Ovary (tissue), 9 donors: ENCODE data around the gene FYN. TPM values are rescaled to one million over a fixed set of nuclear protein-coding genes. Genes with fewer than 3 reads are reported as not detected.
"Not testable (repeated sequence)": the region's sequence is repeated elsewhere in the genome, so short reads cannot be mapped to it uniquely, and the experiment has no call there.

ENCODE experiments used
- DNase-seq, 5 donors: peaks; one replicate each; pipeline ENCODE4 v3.0.0-alpha.2; 2019 to 2020
- H3K27ac ChIP-seq, 2 donors: fragments of 200-600 bp; one replicate each; pipeline versions ENCODE4 v1.5.1 to v1.8.0; 2019 to 2022
- H3K27me3 ChIP-seq: fragments of 200-600 bp; one replicate; pipeline ENCODE4 v1.8.0; 2022
- H3K36me3 ChIP-seq: fragments of 200-600 bp; sonication (generic); one replicate; pipeline ENCODE4 v1.5.1; 2019
- H3K4me1 ChIP-seq: one replicate; pipeline ENCODE4 v1.8.1; 2013; ENCODE audit warnings: mild to moderate bottlenecking, moderate library complexity; ENCODE audit not compliant: insufficient read depth
- H3K4me3 ChIP-seq: fragments of 200-600 bp; sonication (generic); one replicate; pipeline ENCODE4 v1.5.1; 2017
- H3K9me3 ChIP-seq, 2 donors: fragments of 200-600 bp in 1 of 2; sonication (generic) in 1 of 2; one replicate each; pipeline versions ENCODE4 v1.5.1 to v1.8.1; 2013 to 2019; ENCODE audit warnings: mild to moderate bottlenecking in 1 of 2, moderate library complexity in 1 of 2
- EP300 ChIP-seq: sonication (generic); formaldehyde crosslinking; IDR thresholded peaks from one replicate; pipeline ENCODE4 v1.6.1; 2017; ENCODE audit warnings: antibody characterized with exemption
- POLR2A ChIP-seq: fragments of 450-650 bp; IDR thresholded peaks from one replicate; pipeline ENCODE4 v1.6.1; 2017; ENCODE audit warnings: antibody characterized with exemption, mild to moderate bottlenecking, moderate library complexity
- WGBS, 3 donors: extraction: QIAGEN DNeasy Blood & Tissue Kit in 1 of 3; methylation state at CpG; one replicate each; pipeline versions ENCODE4 v1.1.5 to v1.1.7; 2013 to 2017; 5-methylcytosine and 5-hydroxymethylcytosine counted together
- intact Hi-C, 4 donors: fragments of 100-400 bp; cut with DNase I; formaldehyde crosslinking; loops; one replicate each; pipeline versions ENCODE4 v1.11.0 to v1.15.1; 2022 to 2023
- polyA plus RNA-seq, 2 donors: library from polyadenylated mRNA; stranded (reverse); fragments of 200-250 nt in 1 of 2; fragments of 350-450 nt in 1 of 2; fragmentation: Illumina TruSeq in 1 of 2; extraction: RNeasy Lipid Tissue Mini Kit (QIAGEN cat#74804) in 1 of 2; gene quantifications; one replicate each; pipeline ENCODE4 v1.2.3, GENCODE V29; 2013 to 2014
- total RNA-seq, 7 donors: library from RNA; depleted of rRNA in 2 of 7; stranded (reverse); fragments of >200 nt in 2 of 7; fragmentation: NEBNext Ultra II Directional in 3 of 7; extraction: Animal tissue kit (Norgen Biotek cat#: 25700) in 3 of 7; gene quantifications; one replicate each; pipeline versions ENCODE4 v1.1.0 to v1.2.4, GENCODE V29; 2016 to 2023
- TF ChIP-seq, protein P1 (sequence below), 3 donors: fragments of 450-650 bp in 2 of 3; fragments of 200-600 bp in 1 of 3; IDR thresholded peaks; one replicate each; pipeline versions ENCODE4 v1.5.1 to v1.8.0; 2016 to 2022; ENCODE audit warnings: antibody characterized with exemption in 3 of 3, mild to moderate bottlenecking in 1 of 3
- donor health status: DM: no; HTN: no; CAD: no; lungs with moderate emphysema.
- donor health status: DM: no; HTN: no; CAD: no.
- donor health status: Bipolar disorder and iron deficiency.
- donor health status: DM: yes; HTN: yes; CAD: no.
- donor health status: DM: no; HTN: no; CAD: no.
- donor health status: DM: yes; HTN: yes; CAD: no.

The FYN gene
- total and polyA plus RNA-seq, 9 donors = 37.2 to 116 (median 72.7) TPM

DNA sequence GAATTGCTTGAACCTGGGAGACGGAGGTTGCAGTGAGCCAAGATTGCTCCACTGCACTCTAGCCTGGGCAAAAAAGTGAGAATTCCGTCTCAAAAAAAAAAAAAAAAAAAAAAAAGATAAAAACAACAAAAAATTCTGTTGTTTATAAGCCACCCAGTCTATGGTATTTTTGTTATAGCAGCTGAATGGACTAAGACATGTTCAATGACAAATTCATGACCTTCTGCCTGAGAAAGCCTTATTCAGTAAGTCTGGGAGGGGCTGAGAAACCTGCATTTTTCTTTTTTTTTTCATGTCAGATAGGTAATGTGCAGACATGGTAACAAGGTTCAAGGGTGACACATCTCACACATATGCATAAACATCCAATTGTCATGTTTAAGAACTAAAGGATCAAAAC is 227.2 kb downstream of the FYN start:
- 66 to 100% (median 96%) methylated on average over 2 of the region's 2 CpGs for WGBS, 3 donors

DNA sequence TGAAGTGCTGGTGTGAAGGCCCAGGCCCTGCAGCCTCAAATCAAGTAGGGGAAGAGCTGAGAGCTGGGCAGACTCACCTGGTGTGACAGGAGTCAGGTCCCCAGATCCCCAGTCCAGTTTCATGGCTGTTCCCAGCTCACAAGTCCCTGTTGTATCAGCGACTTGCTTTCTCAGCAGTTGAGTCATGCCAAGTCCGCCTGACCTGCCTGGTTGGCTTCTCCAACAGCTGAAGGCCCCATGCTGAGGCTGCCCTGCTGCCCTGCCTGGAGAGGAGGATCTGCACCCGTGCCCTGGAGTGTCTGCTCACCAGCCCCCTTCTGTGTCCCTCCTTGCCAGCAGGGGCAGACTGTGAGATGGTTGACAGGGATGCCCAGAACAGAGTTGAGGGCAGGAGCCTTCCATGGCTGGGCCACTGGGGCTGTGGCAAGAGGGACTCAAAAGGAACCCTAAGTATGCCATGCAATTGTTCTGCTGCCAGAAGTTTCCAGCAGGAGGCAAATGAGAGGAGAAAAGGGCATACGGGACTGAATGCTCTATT is 228.3 kb downstream of the FYN start:
- intact Hi-C loops = loop anchor here in 1 of 4 donors (5.0 kb wide), 1 partner anchor 388 kb away; a partner anchor contains a TSS
- no peaks in the 10 kb centered on the region for H3K9me3 ChIP-seq
- 87 to 98% (median 95%) methylated on average over 3 to 4 of the region's 4 CpGs for WGBS, 3 donors
- H3K27ac ChIP-seq = no peak overlapping the region
- H3K4me3 ChIP-seq = no peak overlapping the region
- no peak for DNase-seq
- TF ChIP-seq EP300 = no peak
- H3K4me1 ChIP-seq = peaks cover 7% of the 10 kb centered on the region
- H3K36me3 ChIP-seq = no peaks in the 10 kb centered on the region
- no peaks in the 10 kb centered on the region for H3K27me3 ChIP-seq

More for the DNA sequence above, 227.2 kb downstream of the FYN start:
- Histone ChIP-seq H3K9me3 (no peaks in the 10 kb centered on the region), H3K4me3 (no peak overlapping the region), H3K27me3 (no peaks in the 10 kb centered on the region), H3K36me3 (no peaks in the 10 kb centered on the region), H3K27ac (no peak overlapping the region), H3K4me1 (peaks cover 7% of the 10 kb centered on the region)
- TF ChIP-seq, protein P1, sequence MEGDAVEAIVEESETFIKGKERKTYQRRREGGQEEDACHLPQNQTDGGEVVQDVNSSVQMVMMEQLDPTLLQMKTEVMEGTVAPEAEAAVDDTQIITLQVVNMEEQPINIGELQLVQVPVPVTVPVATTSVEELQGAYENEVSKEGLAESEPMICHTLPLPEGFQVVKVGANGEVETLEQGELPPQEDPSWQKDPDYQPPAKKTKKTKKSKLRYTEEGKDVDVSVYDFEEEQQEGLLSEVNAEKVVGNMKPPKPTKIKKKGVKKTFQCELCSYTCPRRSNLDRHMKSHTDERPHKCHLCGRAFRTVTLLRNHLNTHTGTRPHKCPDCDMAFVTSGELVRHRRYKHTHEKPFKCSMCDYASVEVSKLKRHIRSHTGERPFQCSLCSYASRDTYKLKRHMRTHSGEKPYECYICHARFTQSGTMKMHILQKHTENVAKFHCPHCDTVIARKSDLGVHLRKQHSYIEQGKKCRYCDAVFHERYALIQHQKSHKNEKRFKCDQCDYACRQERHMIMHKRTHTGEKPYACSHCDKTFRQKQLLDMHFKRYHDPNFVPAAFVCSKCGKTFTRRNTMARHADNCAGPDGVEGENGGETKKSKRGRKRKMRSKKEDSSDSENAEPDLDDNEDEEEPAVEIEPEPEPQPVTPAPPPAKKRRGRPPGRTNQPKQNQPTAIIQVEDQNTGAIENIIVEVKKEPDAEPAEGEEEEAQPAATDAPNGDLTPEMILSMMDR (IDR thresholded peaks at IDR 0.05) = no peak
- no peak for TF ChIP-seq EP300
- no peak for TF ChIP-seq POLR2A
- intact Hi-C loops = no loop called here
- no peak for DNase-seq

DNA sequence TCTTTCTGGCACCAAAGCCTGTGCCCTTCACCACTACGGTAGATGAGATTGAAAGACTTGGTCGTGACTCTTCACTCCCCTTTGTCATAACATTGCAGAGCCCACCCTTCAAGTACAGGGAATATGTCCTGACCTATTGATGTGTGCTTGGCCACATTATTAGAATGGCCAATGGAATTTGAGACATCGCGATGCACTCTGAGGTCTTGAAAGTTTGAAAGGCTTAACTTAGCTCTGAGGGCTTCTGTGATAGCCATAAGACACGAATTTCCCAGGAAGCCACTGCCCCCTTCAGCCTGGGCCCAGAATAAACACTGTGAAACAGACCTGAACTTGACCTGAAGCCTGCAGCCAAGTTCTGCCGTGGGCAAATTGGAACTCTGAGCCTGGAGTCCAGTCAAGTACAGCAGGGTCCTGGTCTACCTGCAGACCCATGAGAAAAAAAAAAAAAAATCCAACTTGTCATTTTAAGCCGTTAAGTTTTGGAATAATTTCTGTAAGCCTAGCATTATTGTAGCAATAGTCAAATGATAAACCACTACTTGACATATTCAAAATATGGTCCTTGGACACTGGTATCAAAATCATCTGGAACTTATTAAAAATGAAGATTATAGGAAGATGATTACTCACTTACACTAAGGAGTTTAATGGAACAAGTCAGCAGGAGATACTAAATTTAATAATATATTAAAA is 230.6 kb downstream of the FYN start:
- no peak overlapping the region for H3K27ac ChIP-seq
- peaks cover 7% of the 10 kb centered on the region for H3K4me1 ChIP-seq
- no peaks in the 10 kb centered on the region for H3K36me3 ChIP-seq
- H3K4me3 ChIP-seq = no peak overlapping the region
- H3K27me3 ChIP-seq = no peaks in the 10 kb centered on the region
- peak in 1 of 5 donors; percentile 45 for DNase-seq
- no peaks in the 10 kb centered on the region for H3K9me3 ChIP-seq
- WGBS, 3 donors = 45 to 50% (median 47%) methylated on average over 7 of the region's 7 CpGs
- TF ChIP-seq, protein P1 (IDR thresholded peaks at IDR 0.05) = peak in 1 of 3 donors; percentile 34
- no peak for TF ChIP-seq POLR2A
- intact Hi-C loops = loop anchor here in 1 of 4 donors (5.0 kb wide), 1 partner anchor 385 kb away; a partner anchor contains a TSS

DNA sequence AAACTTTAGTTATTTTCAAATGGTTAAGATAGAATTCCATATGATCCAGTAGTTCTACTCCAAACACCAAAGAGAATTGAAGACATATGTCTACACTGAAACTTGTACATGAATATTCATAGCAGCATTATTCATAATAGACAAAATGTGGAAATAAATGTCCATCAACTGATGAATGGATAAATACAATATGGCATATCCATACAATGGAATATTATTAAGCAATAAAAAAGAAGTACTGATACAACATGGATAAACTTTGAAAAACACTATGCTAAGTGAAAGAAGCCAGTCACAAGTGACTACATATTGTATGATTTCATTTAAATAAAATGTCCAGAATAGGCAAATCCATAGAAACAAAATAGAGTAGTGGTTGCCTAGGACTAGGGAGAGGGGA is 234.0 kb downstream of the FYN start:
- Histone ChIP-seq H3K27me3 (no peaks in the 10 kb centered on the region), H3K9me3 (no peaks in the 10 kb centered on the region), H3K36me3 (no peaks in the 10 kb centered on the region), H3K27ac (no peak overlapping the region), H3K4me3 (no peak overlapping the region), H3K4me1 (peaks cover 2% of the 10 kb centered on the region)
- TF ChIP-seq, protein P1 (IDR thresholded peaks at IDR 0.05) = no peak
- TF ChIP-seq POLR2A (no peak), EP300 (no peak)
- DNase-seq = no peak
- intact Hi-C loops = no loop called here

DNA sequence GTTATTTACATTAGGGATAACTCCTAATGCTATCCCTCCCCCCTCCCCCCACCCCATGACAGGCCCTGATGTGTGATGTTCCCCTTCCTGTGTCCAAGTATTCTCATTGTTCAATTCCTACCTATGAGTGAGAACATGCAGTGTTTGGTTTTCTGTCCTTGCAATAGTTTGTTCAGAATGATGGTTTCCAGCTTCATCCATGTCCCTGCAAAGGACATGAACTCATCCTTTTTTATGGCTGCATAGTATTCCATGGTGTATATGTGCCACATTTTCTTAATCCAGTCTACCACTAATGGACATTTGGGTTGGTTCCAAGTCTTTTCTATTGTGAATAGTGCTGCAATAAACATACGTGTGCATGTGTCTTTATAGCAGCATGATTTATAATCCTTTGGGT is 238.3 kb downstream of the FYN start:
- WGBS, 3 donors = 87 to 96% (median 95%) methylated on average over 1 of the region's 1 CpG

More for the DNA sequence above, 238.3 kb downstream of the FYN start:
- DNase-seq, H3K36me3 ChIP-seq, H3K27me3 ChIP-seq, H3K9me3 ChIP-seq, intact Hi-C loops, H3K4me1 ChIP-seq, H3K4me3 ChIP-seq, H3K27ac ChIP-seq: not testable (repeated sequence)
